DOHH2 (cell line): ENCODE data around the gene CLPSL2.

Experiments
- H3F3A ChIP-seq: fragments of 200-600 bp; sonication (generic), shearing (Covaris generic); 2 replicates; pipeline ENCODE4 v1.6.0; 2016; ENCODE audit warnings: antibody characterized with exemption, mild to moderate bottlenecking; ENCODE audit not compliant: control insufficient read depth, insufficient read depth
- H3K27ac ChIP-seq: fragments of 200-600 bp; sonication (generic); 2 replicates; pipeline ENCODE4 v1.5.1; 2014; ENCODE audit warnings: low read depth, mild to moderate bottlenecking, low read length, moderate library complexity
- H3K27me3 ChIP-seq: fragments of 200-600 bp; sonication (generic); 2 replicates; pipeline ENCODE4 v1.6.1; 2014; ENCODE audit warnings: mild to moderate bottlenecking, low read length, mixed read lengths; ENCODE audit not compliant: control insufficient read depth
- H3K36me3 ChIP-seq: fragments of 200-600 bp; sonication (generic); 2 replicates; pipeline ENCODE4 v1.6.1; 2014; ENCODE audit warnings: mild to moderate bottlenecking, low read length, moderate library complexity, mixed read lengths; ENCODE audit not compliant: control insufficient read depth
- H3K4me1 ChIP-seq: fragments of 200-600 bp; sonication (generic); 2 replicates; pipeline ENCODE4 v1.6.1; 2014; ENCODE audit warnings: mild to moderate bottlenecking, low read length, mixed read lengths; ENCODE audit not compliant: control insufficient read depth
- H3K4me2 ChIP-seq: fragments of 200-600 bp; sonication (generic); 2 replicates; pipeline ENCODE4 v1.6.0; 2014; ENCODE audit warnings: mild to moderate bottlenecking, low read length, moderate library complexity
- H3K4me3 ChIP-seq: fragments of 200-600 bp; sonication (generic); 2 replicates; pipeline ENCODE4 v1.5.1; 2014; ENCODE audit warnings: mild to moderate bottlenecking, low read length, mixed read lengths
- H3K79me2 ChIP-seq: fragments of 200-600 bp; sonication (generic); 2 replicates; pipeline ENCODE4 v1.6.1; 2014; ENCODE audit warnings: mild to moderate bottlenecking, low read length, mixed read lengths; ENCODE audit not compliant: control insufficient read depth
- H3K9me2 ChIP-seq: fragments of 200-600 bp; sonication (generic); replicated peaks from 2 replicates; pipeline ENCODE4 v1.6.1; 2014; ENCODE audit warnings: mild to moderate bottlenecking, low read length, mixed read lengths; ENCODE audit not compliant: control insufficient read depth
- H3K9me3 ChIP-seq: fragments of 200-600 bp; sonication (generic); 2 replicates; pipeline ENCODE4 v1.6.1; 2014; ENCODE audit warnings: antibody characterized with exemption, low read length, mixed read lengths; ENCODE audit not compliant: control insufficient read depth, insufficient read depth
- H4K20me1 ChIP-seq: fragments of 200-600 bp; sonication (generic); 2 replicates; pipeline ENCODE4 v1.6.0; 2014; ENCODE audit warnings: low read depth, mild to moderate bottlenecking, antibody characterized with exemption, low read length, moderate library complexity; ENCODE audit not compliant: control insufficient read depth, insufficient read depth
- CTCF ChIP-seq: fragments of 200-600 bp; sonication (generic); IDR thresholded peaks from one replicate; pipeline ENCODE4 v1.5.1; 2014; ENCODE audit warnings: antibody characterized with exemption, mild to moderate bottlenecking, low read depth, low read length; ENCODE audit not compliant: poor library complexity, severe bottlenecking
- EZH2phosphoT487 ChIP-seq: fragments of 200-600 bp; sonication (generic); IDR thresholded peaks from 2 replicates; pipeline ENCODE4 v1.6.1; 2017; ENCODE audit warnings: borderline replicate concordance, mild to moderate bottlenecking, antibody characterized with exemption, low read length, moderate library complexity, mixed read lengths

CLPSL2 gene

GRCh38 chr6:35794536-35795452 lies 18.4 kb downstream of the CLPSL2 start:
- Histone ChIP-seq H3K4me3 (no peak overlapping the region), H3K27me3 (peaks cover 12% of the 10 kb centered on the region), H3K27ac (no peak overlapping the region)

GRCh38 chr6:35795453-35796071 lies 19.2 kb downstream of the CLPSL2 start:
- H3K79me2 ChIP-seq, result no peaks in the 10 kb centered on the region
- no peak overlapping the region for H3K27ac ChIP-seq
- 0 out of 2 replicates have a peak, but pooled peaks cover 8% of the 10 kb centered on the region for H4K20me1 ChIP-seq
- no peaks in the 10 kb centered on the region for H3K9me2 ChIP-seq
- peaks cover 8% of the 10 kb centered on the region for H3K27me3 ChIP-seq
- no peak for TF ChIP-seq CTCF
- no peaks in the 10 kb centered on the region for H3F3A ChIP-seq
- no peaks in the 10 kb centered on the region for H3K4me1 ChIP-seq
- H3K9me3 ChIP-seq, result no peaks in the 10 kb centered on the region
- no peaks in the 10 kb centered on the region for H3K36me3 ChIP-seq
- no peak overlapping the region for H3K4me2 ChIP-seq
- H3K4me3 ChIP-seq, result no peak overlapping the region

More at GRCh38 chr6:35794536-35795452, 18.4 kb downstream of the CLPSL2 start:
- H3K4me2 ChIP-seq, result no peak overlapping the region
- no peaks in the 10 kb centered on the region for H3K9me3 ChIP-seq
- H3K36me3 ChIP-seq, result no peaks in the 10 kb centered on the region
- 0 out of 2 replicates have a peak, but pooled peaks cover 8% of the 10 kb centered on the region for H4K20me1 ChIP-seq
- H3K79me2 ChIP-seq, result no peaks in the 10 kb centered on the region
- no peaks in the 10 kb centered on the region for H3F3A ChIP-seq
- H3K9me2 ChIP-seq, result no peaks in the 10 kb centered on the region
- no peaks in the 10 kb centered on the region for H3K4me1 ChIP-seq
- TF ChIP-seq CTCF, result no peak
- no peak for TF ChIP-seq EZH2phosphoT487

GRCh38 chr6:35796236-35796635 lies 19.8 kb downstream of the CLPSL2 start:
- H3K79me2 ChIP-seq, result no peaks in the 10 kb centered on the region
- no peak for TF ChIP-seq CTCF
- TF ChIP-seq EZH2phosphoT487, result no peak
- H3K36me3 ChIP-seq, result no peaks in the 10 kb centered on the region
- H3F3A ChIP-seq, result no peaks in the 10 kb centered on the region
- no peak overlapping the region for H3K4me3 ChIP-seq
- no peaks in the 10 kb centered on the region for H3K4me1 ChIP-seq
- 0 out of 2 replicates have a peak, but pooled peaks cover 8% of the 10 kb centered on the region for H4K20me1 ChIP-seq
- no peak overlapping the region for H3K4me2 ChIP-seq
- H3K9me3 ChIP-seq, result no peaks in the 10 kb centered on the region
- H3K27me3 ChIP-seq, result peaks cover 5% of the 10 kb centered on the region; the same call in 1 of the 2 replicates
- no peak overlapping the region for H3K27ac ChIP-seq
- no peaks in the 10 kb centered on the region for H3K9me2 ChIP-seq
